Mesenchymal stem cell (in vitro differentiated cells and primary cell): ENCODE data around the gene IPO8.

ENCODE experiments used
- DNase-seq: peaks from one replicate; pipeline ENCODE4 v3.0.0-alpha.2; 2013
- H2AFZ ChIP-seq: one replicate; pipeline ENCODE4 v1.6.1; 2013; ENCODE audit warnings: low read depth, mild to moderate bottlenecking, control low read depth, inconsistent platforms, low read length, moderate library complexity
- H2AK5ac ChIP-seq: 2 replicates; pipeline ENCODE4 v1.6.1; 2013; ENCODE audit warnings: low read length, moderate library complexity, mild to moderate bottlenecking, inconsistent platforms; ENCODE audit not compliant: severe bottlenecking
- H2BK120ac ChIP-seq: one replicate; pipeline ENCODE4 v1.6.1; 2013; ENCODE audit warnings: low read depth, mild to moderate bottlenecking, inconsistent platforms, low read length, moderate library complexity
- H2BK12ac ChIP-seq, 2 experiments: one replicate each; pipeline ENCODE4 v1.6.1; 2013; ENCODE audit warnings: inconsistent platforms in 2 of 2, low read length in 2 of 2, mild to moderate bottlenecking in 2 of 2, moderate library complexity in 2 of 2, control low read depth in 1 of 2
- H2BK15ac ChIP-seq: one replicate; pipeline ENCODE4 v1.6.1; 2013; ENCODE audit warnings: mild to moderate bottlenecking, low read depth, inconsistent platforms; ENCODE audit not compliant: poor library complexity, severe bottlenecking
- H2BK5ac ChIP-seq: 2 replicates; pipeline ENCODE4 v1.6.1; 2013; ENCODE audit warnings: low read depth, mild to moderate bottlenecking, low read length, control low read depth, inconsistent platforms; ENCODE audit not compliant: poor library complexity, severe bottlenecking
- H3K14ac ChIP-seq, 2 experiments: one replicate each; pipeline ENCODE4 v1.6.1; 2013; ENCODE audit warnings: inconsistent platforms in 2 of 2, low read length in 2 of 2, control low read depth in 1 of 2, mild to moderate bottlenecking in 1 of 2, moderate library complexity in 1 of 2
- H3K18ac ChIP-seq, 2 experiments: one replicate each; pipeline ENCODE4 v1.6.1; 2013; ENCODE audit warnings: inconsistent platforms in 2 of 2, low read length in 2 of 2, control low read depth in 1 of 2, low read depth in 1 of 2, mild to moderate bottlenecking in 1 of 2
- H3K23ac ChIP-seq, 2 experiments: one replicate each; pipeline ENCODE4 v1.6.1; 2013; ENCODE audit warnings: inconsistent platforms in 2 of 2, low read length in 2 of 2, mild to moderate bottlenecking in 2 of 2, moderate library complexity in 2 of 2, control low read depth in 1 of 2
- H3K27ac ChIP-seq: 2 replicates; pipeline ENCODE4 v1.5.1; 2013; ENCODE audit warnings: mild to moderate bottlenecking, moderate library complexity, low read length, control low read depth, inconsistent platforms; ENCODE audit not compliant: poor library complexity, severe bottlenecking
- H3K27me3 ChIP-seq, 2 experiments: 2 replicates each; pipeline versions ENCODE4 v1.6.1 to v1.7.0; 2013; ENCODE audit warnings: low read length in 2 of 2, mild to moderate bottlenecking in 2 of 2, moderate library complexity in 2 of 2, control low read depth in 1 of 2, inconsistent platforms in 1 of 2; ENCODE audit not compliant: control insufficient read depth in 1 of 2, insufficient read depth in 1 of 2
- H3K36me3 ChIP-seq, 2 experiments: 2 replicates each; pipeline versions ENCODE4 v1.6.1 to v1.7.0; 2013; ENCODE audit warnings: low read length in 2 of 2, control low read depth in 1 of 2, inconsistent platforms in 1 of 2, low read depth in 1 of 2, mild to moderate bottlenecking in 1 of 2; ENCODE audit not compliant: insufficient read depth in 2 of 2, control insufficient read depth in 1 of 2
- H3K4ac ChIP-seq, 2 experiments: one replicate each; pipeline ENCODE4 v1.6.1; 2013; ENCODE audit warnings: inconsistent platforms in 2 of 2, low read length in 2 of 2, mild to moderate bottlenecking in 2 of 2, moderate library complexity in 2 of 2, control low read depth in 1 of 2, low read depth in 1 of 2
- H3K4me1 ChIP-seq: 2 replicates; pipeline ENCODE4 v1.6.1; 2013; ENCODE audit warnings: low read depth, low read length, control low read depth; ENCODE audit not compliant: control insufficient read depth, insufficient read depth
- H3K4me2 ChIP-seq: 2 replicates; pipeline ENCODE4 v1.6.1; 2013; ENCODE audit warnings: low read length, mild to moderate bottlenecking, inconsistent platforms; ENCODE audit not compliant: poor library complexity, severe bottlenecking
- H3K4me3 ChIP-seq, 2 experiments: 2 replicates each; pipeline versions ENCODE4 v1.5.1 to v1.7.0; 2013; ENCODE audit warnings: low read length in 2 of 2, mild to moderate bottlenecking in 2 of 2, control low read depth in 1 of 2, low read depth in 1 of 2; ENCODE audit not compliant: insufficient read depth in 1 of 2
- H3K79me1 ChIP-seq: replicated peaks from 2 replicates; pipeline ENCODE4 v1.6.1; 2013; ENCODE audit warnings: mild to moderate bottlenecking, control low read depth, low read length, inconsistent platforms; ENCODE audit not compliant: poor library complexity, severe bottlenecking
- H3K9ac ChIP-seq: 2 replicates; pipeline ENCODE4 v1.7.0; 2013; ENCODE audit warnings: mild to moderate bottlenecking, low read length, moderate library complexity
- H3K9me3 ChIP-seq: 2 replicates; pipeline ENCODE4 v1.7.0; 2013; ENCODE audit warnings: mild to moderate bottlenecking, low read length; ENCODE audit not compliant: control insufficient read depth
- H4K8ac ChIP-seq: one replicate; pipeline ENCODE4 v1.6.1; 2013; ENCODE audit warnings: inconsistent platforms, mild to moderate bottlenecking, low read length, moderate library complexity
- H4K91ac ChIP-seq: one replicate; pipeline ENCODE4 v1.6.1; 2013; ENCODE audit warnings: mild to moderate bottlenecking, low read length, inconsistent platforms
- WGBS: methylation state at CpG from one replicate; pipeline ENCODE4 v1.1.7; 2013; ENCODE audit warnings: mixed read lengths; 5-methylcytosine and 5-hydroxymethylcytosine counted together

Gene IPO8

DNA sequence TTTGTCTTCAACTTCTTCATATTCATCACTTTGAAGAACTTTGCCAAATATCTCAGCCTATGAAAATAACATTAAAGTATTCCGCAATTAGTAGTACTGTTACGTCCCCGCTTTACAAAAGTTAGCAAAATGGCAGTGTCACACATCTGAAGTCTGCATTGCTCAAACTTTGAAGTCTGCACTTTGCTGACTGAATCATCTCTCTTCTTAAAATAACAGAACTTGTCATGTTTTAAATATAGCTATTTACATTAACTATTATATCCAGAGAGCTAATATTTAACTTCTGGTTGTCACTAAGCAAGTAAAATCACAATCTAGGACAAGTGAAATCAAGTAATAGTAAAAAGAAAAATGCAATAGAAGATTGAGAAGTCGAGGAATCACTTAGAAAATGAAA lies 34.5 kb downstream of the IPO8 start:
- H2AK5ac ChIP-seq: no peak overlapping the region
- no peak overlapping the region for H3K23ac ChIP-seq
- H2BK120ac ChIP-seq: no peak overlapping the region
- H3K14ac ChIP-seq: no peak overlapping the region
- no peak overlapping the region for H3K4me3 ChIP-seq
- H3K18ac ChIP-seq: no peak overlapping the region
- no peak overlapping the region for H4K8ac ChIP-seq
- H3K4me1 ChIP-seq: no peaks in the 10 kb centered on the region
- H3K4me2 ChIP-seq: no peak overlapping the region
- no peak overlapping the region for H3K27ac ChIP-seq
- H4K91ac ChIP-seq: no peak overlapping the region
- no peak overlapping the region for H2BK15ac ChIP-seq
- no peak overlapping the region for H2BK12ac ChIP-seq
- no peak for DNase-seq
- H3K36me3 ChIP-seq: peaks cover 9 to 75% of the 10 kb centered on the region in 2 experiments
- H3K79me1 ChIP-seq: peaks cover 5% of the 10 kb centered on the region
- no peak overlapping the region for H3K4ac ChIP-seq
- no peaks in the 10 kb centered on the region for H3K27me3 ChIP-seq
- 93% methylated on average over 3 of the region's 4 CpGs for WGBS
- H2BK5ac ChIP-seq: no peak overlapping the region
- no peak overlapping the region for H2AFZ ChIP-seq
- H3K9ac ChIP-seq: no peak overlapping the region
- H3K9me3 ChIP-seq: no peaks in the 10 kb centered on the region

DNA sequence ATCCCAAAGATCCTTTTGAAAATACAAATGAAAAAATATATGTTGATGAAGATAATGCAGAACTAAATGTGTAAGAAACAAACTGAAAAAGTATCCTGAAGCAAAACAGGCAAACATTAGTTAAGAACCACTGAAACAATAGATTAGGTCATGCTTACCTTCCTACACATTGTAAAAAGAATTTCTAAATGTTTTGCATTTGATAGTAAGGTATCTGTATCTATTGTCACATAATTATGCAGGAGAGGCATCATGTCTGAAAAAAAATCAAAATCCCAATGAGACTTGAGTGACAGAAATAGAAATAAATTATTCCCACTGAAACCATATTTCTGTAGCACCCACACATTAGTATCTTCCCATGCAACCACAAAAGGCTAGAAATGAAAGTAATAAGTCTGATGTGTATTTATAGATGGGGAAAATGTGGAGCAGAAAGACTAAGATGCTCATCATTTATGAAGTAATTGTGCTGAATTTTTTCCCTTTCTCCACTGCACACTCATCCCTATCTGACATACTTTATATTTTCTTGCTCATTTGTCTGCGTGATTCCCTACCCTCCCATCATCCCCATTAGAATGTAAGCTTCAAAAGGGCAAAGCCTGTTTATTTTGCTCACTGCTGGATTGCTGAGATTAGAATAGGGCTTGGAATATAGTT lies 43.5 kb downstream of the IPO8 start:
- Histone ChIP-seq H3K14ac (no peak overlapping the region), H3K18ac (no peak overlapping the region), H2AFZ (no peak overlapping the region), H3K9me3 (no peaks in the 10 kb centered on the region), H3K23ac (no peak overlapping the region), H2BK12ac (no peak overlapping the region), H3K4me1 (no peaks in the 10 kb centered on the region), H3K4ac (no peak overlapping the region), H4K8ac (no peak overlapping the region), H3K27ac (no peak overlapping the region), H3K36me3 (peaks cover 3 to 51% of the 10 kb centered on the region in 2 experiments), H2BK15ac (no peak overlapping the region), H2AK5ac (no peak overlapping the region), H3K4me3 (no peak overlapping the region), H4K91ac (no peak overlapping the region), H3K27me3 (no peaks in the 10 kb centered on the region), H3K79me1 (peaks cover 2% of the 10 kb centered on the region), H2BK120ac (no peak overlapping the region), H3K4me2 (no peak overlapping the region), H3K9ac (no peak overlapping the region), H2BK5ac (no peak overlapping the region)
- WGBS: 100% methylated on average over 1 of the region's 1 CpG
- DNase-seq: no peak

DNA sequence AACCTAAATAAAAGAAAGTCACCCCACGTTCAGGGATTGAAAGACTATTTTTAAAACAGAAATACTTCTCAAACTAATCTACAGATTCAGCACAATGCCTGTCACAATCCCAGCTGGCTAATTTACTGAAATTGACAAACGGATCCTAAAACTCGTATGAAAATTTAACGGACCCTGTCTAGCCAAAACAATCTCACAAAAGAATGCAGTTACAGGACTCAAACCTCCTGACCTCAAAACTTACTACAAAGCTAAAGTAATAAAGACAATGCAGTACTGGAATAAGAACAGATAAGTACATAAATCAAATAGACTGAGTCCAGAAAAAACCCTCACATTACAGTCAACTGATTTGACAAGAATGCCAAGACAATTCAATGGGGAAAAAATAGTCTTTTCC lies 48.8 kb downstream of the IPO8 start:
- H3K4me3 ChIP-seq: no peak overlapping the region
- no peak overlapping the region for H2AFZ ChIP-seq
- H3K14ac ChIP-seq: no peak overlapping the region
- H3K36me3 ChIP-seq: peaks cover 0 to 36% of the 10 kb centered on the region in 2 experiments
- H3K4ac ChIP-seq: no peak overlapping the region
- H3K9ac ChIP-seq: no peak overlapping the region
- H3K9me3 ChIP-seq: no peaks in the 10 kb centered on the region
- no peak overlapping the region for H2BK12ac ChIP-seq
- H3K18ac ChIP-seq: no peak overlapping the region
- no peak overlapping the region for H2BK15ac ChIP-seq
- no peak overlapping the region for H2BK5ac ChIP-seq
- no peak overlapping the region for H3K23ac ChIP-seq
- H3K27me3 ChIP-seq: no peaks in the 10 kb centered on the region
- no peak overlapping the region for H4K91ac ChIP-seq
- DNase-seq: no peak
- no peak overlapping the region for H2AK5ac ChIP-seq
- no peak overlapping the region for H3K27ac ChIP-seq
- H3K79me1 ChIP-seq: peaks cover 12% of the 10 kb centered on the region
- H4K8ac ChIP-seq: no peak overlapping the region
- WGBS: 93% methylated on average over 4 of the region's 4 CpGs
- no peak overlapping the region for H3K4me2 ChIP-seq
- H2BK120ac ChIP-seq: no peak overlapping the region
- no peaks in the 10 kb centered on the region for H3K4me1 ChIP-seq

DNA sequence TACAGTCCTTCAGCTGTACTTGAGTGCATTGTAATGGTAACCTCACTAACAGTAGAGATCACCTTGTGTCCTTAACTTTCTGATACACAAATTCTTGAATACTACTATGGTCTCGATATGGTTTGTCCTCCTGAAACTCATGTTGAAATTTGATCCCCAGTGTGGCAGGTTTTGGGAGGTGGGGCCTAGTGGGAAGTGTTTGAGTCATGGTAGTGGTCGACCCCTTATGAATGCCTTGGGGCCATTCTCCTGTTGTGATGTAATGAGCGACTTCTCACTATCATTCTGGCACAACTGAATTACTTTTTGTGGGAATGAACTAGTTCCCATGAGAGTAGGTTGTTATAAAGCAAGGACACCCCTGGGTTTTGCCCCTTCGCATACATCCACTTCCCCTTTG lies 52.3 kb downstream of the IPO8 start:
- 90% methylated on average over 3 of the region's 4 CpGs for WGBS

More for the DNA sequence above, 52.3 kb downstream of the IPO8 start:
- Histone ChIP-seq H3K27me3 (no peaks in the 10 kb centered on the region), H3K36me3 (peaks cover 2 to 38% of the 10 kb centered on the region in 2 experiments), H2BK12ac (no peak overlapping the region), H2BK5ac (no peak overlapping the region), H2AFZ (no peak overlapping the region), H3K4ac (no peak overlapping the region), H3K18ac (no peak overlapping the region), H3K27ac (no peak overlapping the region), H3K9ac (no peak overlapping the region), H4K91ac (no peak overlapping the region), H3K9me3 (no peaks in the 10 kb centered on the region), H3K14ac (no peak overlapping the region), H3K79me1 (peaks cover 15% of the 10 kb centered on the region), H2AK5ac (no peak overlapping the region), H2BK120ac (no peak overlapping the region), H3K4me2 (no peak overlapping the region), H3K4me1 (no peaks in the 10 kb centered on the region), H4K8ac (no peak overlapping the region), H3K4me3 (no peak overlapping the region), H3K23ac (no peak overlapping the region), H2BK15ac (no peak overlapping the region)
- DNase-seq: no peak
